Karpas-422 (cell line): Measurements from ENCODE around the gene GALNTL6. TPM values are rescaled to one million over a fixed set of nuclear protein-coding genes. Genes with fewer than 3 reads are reported as not detected.
A peak's percentile ranks its signal among the peaks of the same experiment; 100 is the strongest.

Experiments used
- DNase-seq: peaks from one replicate; pipeline ENCODE4 v3.0.0-alpha.2; 2015
- H2AFZ ChIP-seq: fragments of 200-600 bp; sonication (generic); 2 replicates; pipeline ENCODE4 v1.6.1; 2014; ENCODE audit warnings: antibody characterized with exemption, low read length, mixed read lengths
- H3K27ac ChIP-seq: fragments of 200-600 bp; sonication (generic); 2 replicates; pipeline ENCODE4 v1.5.1; 2014; ENCODE audit warnings: mild to moderate bottlenecking, low read length, moderate library complexity
- H3K27me3 ChIP-seq: fragments of 200-600 bp; sonication (generic); 2 replicates; pipeline ENCODE4 v1.6.1; 2014; ENCODE audit warnings: low read length, mixed read lengths
- H3K36me3 ChIP-seq: fragments of 200-600 bp; sonication (generic); 2 replicates; pipeline ENCODE4 v1.6.1; 2014; ENCODE audit warnings: low read length, mixed read lengths; ENCODE audit not compliant: insufficient read depth
- H3K4me1 ChIP-seq: fragments of 200-600 bp; sonication (generic); 2 replicates; pipeline ENCODE4 v1.6.1; 2014; ENCODE audit warnings: mild to moderate bottlenecking, low read length, mixed read lengths
- H3K4me2 ChIP-seq: fragments of 200-600 bp; sonication (generic); 2 replicates; pipeline ENCODE4 v1.6.1; 2014; ENCODE audit warnings: low read length, low read depth, mild to moderate bottlenecking; ENCODE audit not compliant: poor library complexity, severe bottlenecking
- H3K4me3 ChIP-seq: fragments of 200-600 bp; sonication (generic); 2 replicates; pipeline ENCODE4 v1.5.1; 2014; ENCODE audit warnings: mild to moderate bottlenecking, antibody characterized with exemption, low read length, mixed read lengths
- H3K79me2 ChIP-seq: fragments of 200-600 bp; sonication (generic); 2 replicates; pipeline ENCODE4 v1.6.1; 2014; ENCODE audit warnings: mild to moderate bottlenecking, low read length, mixed read lengths
- H3K9ac ChIP-seq: fragments of 200-600 bp; sonication (generic); 2 replicates; pipeline ENCODE4 v1.6.0; 2014; ENCODE audit warnings: low read length
- H3K9me2 ChIP-seq: fragments of 200-600 bp; sonication (generic), shearing (Covaris generic); replicated peaks from 2 replicates; pipeline ENCODE4 v1.6.0; 2014; ENCODE audit warnings: mild to moderate bottlenecking, low read length, moderate library complexity; ENCODE audit not compliant: insufficient read depth
- H3K9me3 ChIP-seq: fragments of 300-700, 200-600 bp; sonication (generic); 2 replicates; pipeline ENCODE4 v1.6.1; 2014; ENCODE audit warnings: low read length, mixed read lengths
- H4K20me1 ChIP-seq: fragments of 200-600 bp; sonication (generic); 2 replicates; pipeline ENCODE4 v1.6.1; 2014; ENCODE audit warnings: mild to moderate bottlenecking, antibody characterized with exemption, low read length, low read depth; ENCODE audit not compliant: insufficient read depth
- total RNA-seq: library from RNA; depleted of rRNA; stranded (reverse); fragments of >200 nt; shearing (Covaris generic); gene quantifications from 2 replicates; pipeline ENCODE4 v1.2.3, GENCODE V29; 2014; ENCODE audit warnings: low replicate concordance

The GALNTL6 gene
- total RNA-seq, 1 experiment from 2014 or later = not detected

DNA sequence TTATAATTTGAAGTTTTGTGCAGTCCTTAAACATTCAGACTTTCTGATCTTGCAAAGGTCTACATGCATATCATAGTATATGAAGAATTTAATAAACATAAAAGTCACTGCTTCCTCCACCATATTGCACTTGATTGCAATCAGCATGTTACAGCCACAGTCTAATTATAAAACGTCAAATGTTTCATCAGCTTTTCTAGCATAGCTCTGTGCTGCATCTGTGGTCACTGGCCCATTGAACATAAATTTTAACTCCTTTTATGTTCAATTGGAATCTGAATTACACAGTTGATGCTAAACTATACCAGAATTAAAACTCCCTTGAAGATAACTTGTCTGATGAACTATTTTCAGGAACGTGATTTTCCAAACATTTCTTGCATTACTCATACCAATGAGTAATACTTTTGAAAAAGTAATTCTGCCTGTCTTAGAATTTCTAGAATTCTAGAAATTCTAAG, 329.1 kb downstream of the GALNTL6 start:
- no peak overlapping the region for H3K27ac ChIP-seq
- H3K9me2 ChIP-seq = no peaks in the 10 kb centered on the region
- no peak overlapping the region for H3K4me3 ChIP-seq
- no peak overlapping the region for H2AFZ ChIP-seq
- H3K27me3 ChIP-seq = no peaks in the 10 kb centered on the region
- no peaks in the 10 kb centered on the region for H3K4me1 ChIP-seq
- no peaks in the 10 kb centered on the region for H3K79me2 ChIP-seq
- H3K4me2 ChIP-seq = no peak overlapping the region
- DNase-seq = no peak
- H3K9ac ChIP-seq = no peak overlapping the region
- H3K36me3 ChIP-seq = no peaks in the 10 kb centered on the region
- H4K20me1 ChIP-seq = no peaks in the 10 kb centered on the region
- no peaks in the 10 kb centered on the region for H3K9me3 ChIP-seq

DNA sequence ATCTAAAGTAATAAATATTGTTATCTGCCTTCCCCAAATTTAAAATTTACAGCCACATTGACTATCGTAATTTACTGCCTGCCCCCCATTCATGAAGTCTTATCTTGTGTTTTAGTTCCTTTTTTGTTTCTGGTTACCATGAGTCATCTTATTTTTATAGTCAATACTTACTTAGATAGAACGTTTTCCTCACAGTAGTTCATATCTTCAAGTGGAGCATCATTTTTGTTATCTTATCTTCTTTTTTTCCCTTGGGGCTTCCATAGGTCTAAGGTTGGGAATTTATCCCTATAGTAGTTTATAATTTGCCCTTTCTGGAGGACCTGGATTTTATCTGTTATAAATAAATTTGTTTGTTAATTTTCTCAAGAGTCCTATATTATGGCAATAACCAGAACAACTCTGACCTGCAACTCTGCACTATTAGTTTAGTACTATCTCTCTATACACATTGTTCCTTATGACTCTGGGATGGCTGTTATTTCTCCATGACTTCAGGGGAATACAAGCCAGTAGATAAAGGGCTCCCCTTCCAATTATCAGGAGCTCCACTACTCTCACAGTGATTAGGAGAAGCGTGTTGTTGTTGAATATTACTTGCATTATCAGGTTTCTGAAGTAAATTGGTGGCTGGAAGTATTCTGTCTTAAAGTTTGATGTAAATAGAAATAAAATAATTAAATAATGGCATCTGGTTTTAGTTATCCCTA, 330.6 kb downstream of the GALNTL6 start:
- Histone ChIP-seq H2AFZ (no peak overlapping the region), H3K79me2 (no peaks in the 10 kb centered on the region), H3K9me2 (no peaks in the 10 kb centered on the region), H3K4me3 (no peak overlapping the region), H3K27me3 (no peaks in the 10 kb centered on the region), H3K4me2 (no peak overlapping the region), H3K9ac (no peak overlapping the region), H3K36me3 (no peaks in the 10 kb centered on the region), H3K9me3 (no peaks in the 10 kb centered on the region), H3K27ac (no peak overlapping the region), H3K4me1 (no peaks in the 10 kb centered on the region), H4K20me1 (no peaks in the 10 kb centered on the region)
- no peak for DNase-seq

DNA sequence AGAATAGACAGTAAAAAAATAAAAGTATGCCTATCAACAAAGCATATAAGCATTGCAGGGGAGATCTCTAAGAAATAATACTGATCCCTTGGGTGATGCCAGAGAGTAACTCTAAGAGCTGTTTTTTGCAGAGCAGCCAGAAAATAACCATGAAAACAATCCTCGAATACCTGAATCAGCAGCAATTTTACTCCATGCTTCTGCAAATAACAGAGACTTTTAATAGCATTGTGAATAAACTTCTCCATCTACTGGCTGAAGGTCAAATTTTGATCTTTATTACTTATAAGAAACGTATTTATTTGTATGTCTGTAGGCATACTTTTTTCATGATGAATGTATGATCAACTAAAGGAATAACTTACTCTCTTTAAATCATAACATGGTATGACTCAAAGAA, 334.5 kb downstream of the GALNTL6 start:
- Histone ChIP-seq H3K9me3 (no peaks in the 10 kb centered on the region), H3K9ac (no peak overlapping the region), H3K4me2 (no peak overlapping the region), H3K4me1 (no peaks in the 10 kb centered on the region), H3K4me3 (no peak overlapping the region), H2AFZ (no peak overlapping the region), H4K20me1 (no peaks in the 10 kb centered on the region), H3K36me3 (no peaks in the 10 kb centered on the region), H3K27me3 (no peaks in the 10 kb centered on the region), H3K79me2 (no peaks in the 10 kb centered on the region), H3K27ac (no peak overlapping the region), H3K9me2 (no peaks in the 10 kb centered on the region)
- peak; percentile 45 for DNase-seq

DNA sequence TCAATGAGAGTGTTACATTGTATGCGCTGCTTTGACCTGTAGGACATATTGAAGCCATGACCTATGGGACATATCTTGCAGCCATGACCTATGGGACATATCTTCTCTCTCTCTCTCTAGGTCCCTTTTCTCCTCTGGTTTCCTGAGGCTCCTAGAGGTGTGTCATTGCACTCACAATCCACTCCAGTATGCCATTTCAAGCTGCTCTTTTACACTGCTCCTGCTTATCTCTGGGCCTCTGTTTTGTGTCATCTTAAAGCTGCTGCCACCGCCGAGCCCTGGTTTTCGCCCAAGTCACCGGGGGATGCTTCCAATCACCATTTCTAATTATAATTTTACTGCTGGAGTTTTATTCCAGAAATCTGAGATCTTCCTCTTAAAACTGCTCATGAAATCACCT, 336.1 kb downstream of the GALNTL6 start:
- DNase-seq = no peak
- no peaks in the 10 kb centered on the region for H3K79me2 ChIP-seq
- no peak overlapping the region for H3K4me2 ChIP-seq
- no peaks in the 10 kb centered on the region for H4K20me1 ChIP-seq
- H2AFZ ChIP-seq = no peak overlapping the region
- H3K9ac ChIP-seq = no peak overlapping the region
- no peaks in the 10 kb centered on the region for H3K9me2 ChIP-seq
- H3K27ac ChIP-seq = no peak overlapping the region
- H3K9me3 ChIP-seq = no peaks in the 10 kb centered on the region
- H3K36me3 ChIP-seq = no peaks in the 10 kb centered on the region
- no peak overlapping the region for H3K4me3 ChIP-seq
- no peaks in the 10 kb centered on the region for H3K27me3 ChIP-seq
- no peaks in the 10 kb centered on the region for H3K4me1 ChIP-seq

DNA sequence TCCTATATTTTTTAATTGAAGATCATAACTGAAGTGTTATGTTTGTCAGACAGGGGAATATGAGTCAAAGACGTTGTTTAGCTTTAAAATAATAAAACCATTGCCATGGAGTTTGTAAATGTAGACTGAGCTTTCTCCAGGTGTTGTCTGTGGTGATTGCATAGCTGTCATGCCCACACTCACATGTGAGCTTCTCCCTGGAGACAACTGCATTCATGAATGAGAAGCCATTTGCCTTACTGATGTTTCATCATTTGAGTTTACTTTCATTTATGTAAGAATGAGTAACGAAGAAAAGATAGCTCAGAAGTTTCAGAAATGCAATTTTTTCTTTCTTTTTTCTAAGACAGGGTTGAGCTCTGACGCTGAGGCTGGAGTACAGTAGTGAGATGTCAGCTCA, 339.1 kb downstream of the GALNTL6 start:
- no peak overlapping the region for H3K27ac ChIP-seq
- H3K36me3 ChIP-seq = no peaks in the 10 kb centered on the region
- H2AFZ ChIP-seq = no peak overlapping the region
- H3K79me2 ChIP-seq = no peaks in the 10 kb centered on the region
- no peaks in the 10 kb centered on the region for H3K27me3 ChIP-seq
- H3K4me1 ChIP-seq = no peaks in the 10 kb centered on the region
- no peak overlapping the region for H3K4me3 ChIP-seq
- no peaks in the 10 kb centered on the region for H4K20me1 ChIP-seq
- DNase-seq = no peak
- no peak overlapping the region for H3K9ac ChIP-seq
- no peaks in the 10 kb centered on the region for H3K9me3 ChIP-seq
- H3K4me2 ChIP-seq = no peak overlapping the region
- no peaks in the 10 kb centered on the region for H3K9me2 ChIP-seq

DNA sequence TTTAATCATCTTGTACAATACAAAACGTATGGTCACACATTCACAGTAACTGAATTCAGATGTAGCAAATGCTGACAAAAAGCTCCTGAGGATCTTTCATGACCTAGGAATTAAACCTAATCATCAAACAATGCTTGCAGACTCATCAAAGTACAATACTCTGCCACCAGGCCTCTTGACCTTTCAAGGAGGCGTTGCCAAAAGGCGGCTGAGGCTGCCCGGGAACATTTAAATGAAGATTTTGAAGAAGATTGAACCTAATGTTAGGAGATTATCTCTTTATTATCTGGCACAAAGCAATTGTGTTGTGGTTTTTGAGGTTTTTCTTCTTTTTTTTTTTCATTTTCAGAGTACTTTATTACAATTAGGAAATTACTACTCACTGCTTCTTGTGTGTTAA, 340.5 kb downstream of the GALNTL6 start:
- Histone ChIP-seq H3K4me2 (no peak overlapping the region), H3K9me2 (no peaks in the 10 kb centered on the region), H3K27me3 (no peaks in the 10 kb centered on the region), H2AFZ (no peak overlapping the region), H3K36me3 (no peaks in the 10 kb centered on the region), H3K79me2 (no peaks in the 10 kb centered on the region), H3K9ac (no peak overlapping the region), H4K20me1 (no peaks in the 10 kb centered on the region), H3K4me3 (no peak overlapping the region), H3K9me3 (no peaks in the 10 kb centered on the region), H3K27ac (no peak overlapping the region), H3K4me1 (no peaks in the 10 kb centered on the region)
- DNase-seq = no peak

DNA sequence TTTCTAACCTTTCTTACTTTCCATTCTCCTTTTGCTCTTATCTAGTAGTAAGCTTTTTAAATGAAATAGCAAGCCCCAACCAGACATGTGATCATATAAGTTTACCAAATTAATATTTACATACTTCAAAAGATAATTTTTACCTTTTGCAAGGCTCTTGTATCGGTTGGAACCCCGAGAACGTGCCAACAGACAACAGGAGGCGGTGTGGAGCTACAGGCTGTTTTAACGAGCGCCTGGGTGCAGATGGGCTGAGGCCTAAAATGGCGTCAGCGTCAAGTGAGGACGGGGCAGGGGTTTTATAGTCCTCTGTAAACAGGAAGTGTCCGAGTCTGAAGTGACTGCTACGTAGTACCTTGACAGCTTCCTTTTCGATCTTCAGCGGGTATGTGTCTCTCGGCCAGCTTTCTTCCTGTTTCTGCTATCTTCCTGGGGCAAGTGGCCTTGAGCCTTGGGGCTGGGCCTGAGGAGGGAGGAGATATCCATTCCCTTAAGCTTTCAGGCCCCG, 342.7 kb downstream of the GALNTL6 start:
- no peak overlapping the region for H3K27ac ChIP-seq
- no peak overlapping the region for H2AFZ ChIP-seq
- H3K79me2 ChIP-seq = no peaks in the 10 kb centered on the region
- H4K20me1 ChIP-seq = no peaks in the 10 kb centered on the region
- no peaks in the 10 kb centered on the region for H3K4me1 ChIP-seq
- no peaks in the 10 kb centered on the region for H3K9me3 ChIP-seq
- no peaks in the 10 kb centered on the region for H3K9me2 ChIP-seq
- H3K4me3 ChIP-seq = no peak overlapping the region
- no peak overlapping the region for H3K9ac ChIP-seq
- no peaks in the 10 kb centered on the region for H3K36me3 ChIP-seq
- no peaks in the 10 kb centered on the region for H3K27me3 ChIP-seq
- DNase-seq = no peak
- H3K4me2 ChIP-seq = no peak overlapping the region

DNA sequence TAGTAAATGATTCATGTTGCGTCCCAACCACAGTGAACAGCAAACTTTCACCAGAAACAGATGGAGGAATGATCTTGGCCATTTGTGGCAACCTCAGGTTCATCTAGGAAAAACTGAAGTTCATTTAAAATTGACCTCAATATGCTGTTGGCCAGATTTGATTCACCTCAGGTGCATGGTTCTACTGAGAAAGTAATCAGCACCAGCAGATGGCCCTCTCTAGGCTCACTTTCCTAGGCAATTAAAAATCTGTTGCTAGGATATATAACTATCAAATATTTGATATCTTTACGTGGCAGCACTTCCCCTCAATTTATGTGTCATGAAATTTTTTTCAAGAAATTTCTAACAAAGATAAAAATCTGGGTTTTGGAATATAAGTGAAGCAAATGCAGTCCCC, 344.7 kb downstream of the GALNTL6 start:
- Histone ChIP-seq H3K27me3 (no peaks in the 10 kb centered on the region), H3K4me2 (no peak overlapping the region), H3K27ac (no peak overlapping the region), H3K9ac (no peak overlapping the region), H3K9me2 (no peaks in the 10 kb centered on the region), H3K36me3 (no peaks in the 10 kb centered on the region), H4K20me1 (no peaks in the 10 kb centered on the region), H2AFZ (no peak overlapping the region), H3K79me2 (no peaks in the 10 kb centered on the region), H3K4me3 (no peak overlapping the region), H3K4me1 (no peaks in the 10 kb centered on the region), H3K9me3 (no peaks in the 10 kb centered on the region)
- DNase-seq = no peak
